ENCODE results near the gene ELMO1. TPM values are rescaled to one million over a fixed set of nuclear protein-coding genes. Genes with fewer than 3 reads are reported as not detected.

ELMO1 gene
- total RNA-seq, 6 donors from 2014 or later = 51.4 to 204 (median 73.7) TPM

GRCh38 chr7:37332243-37333016, 116.2 kb downstream of the ELMO1 start:
- H3K4me1 ChIP-seq = peaks cover 3 to 16% (median 7%) of the 10 kb centered on the region in 4 donors
- no peaks in the 10 kb centered on the region for H3K9me3 ChIP-seq
- DNase-seq (no peak), ATAC-seq (ENCODE audit: low FRiP score in 2 of 2) (no peak)
- H3K36me3 ChIP-seq = no peaks in the 10 kb centered on the region
- 75 to 90% methylated on average over 9 of the region's 9 CpGs for WGBS, 2 donors
- no peak for TF ChIP-seq POLR2AphosphoS5 (IDR thresholded peaks at IDR 0.05)
- TF ChIP-seq POLR2A (IDR thresholded peaks at IDR 0.05) = no peak
- TF ChIP-seq EP300 (IDR thresholded peaks at IDR 0.05) = no peak
- no peak overlapping the region for H3K4me3 ChIP-seq
- peak overlapping the region in 1 of 4 donors; percentile 18 for H3K27ac ChIP-seq
- no peaks in the 10 kb centered on the region for H3K27me3 ChIP-seq

- 44 to 48% methylated on average over 2 of the region's 2 CpGs for WGBS, 2 donors
- TF ChIP-seq EP300 (IDR thresholded peaks at IDR 0.05) (no peak), POLR2A (IDR thresholded peaks at IDR 0.05) (no peak), POLR2AphosphoS5 (IDR thresholded peaks at IDR 0.05) (no peak), CTCF (IDR thresholded peaks at IDR 0.05) (no peak)
- ATAC-seq (ENCODE audit: low FRiP score in 2 of 2) = no peak
- Histone ChIP-seq H3K27ac (no peak overlapping the region), H3K4me1 (peaks cover 3 to 10% (median 7%) of the 10 kb centered on the region in 4 donors), H3K4me3 (no peak overlapping the region), H3K9me3 (no peaks in the 10 kb centered on the region), H3K36me3 (no peaks in the 10 kb centered on the region), H3K27me3 (no peaks in the 10 kb centered on the region)
- DNase-seq = no peak
These were observed 117.9 kb downstream of the ELMO1 start for GRCh38 chr7:37330775-37331174.

GRCh38 chr7:37329940-37330339, 118.7 kb downstream of the ELMO1 start:
- Histone ChIP-seq H3K4me1 (peaks cover 3 to 10% (median 7%) of the 10 kb centered on the region in 4 donors), H3K9me3 (no peaks in the 10 kb centered on the region), H3K36me3 (no peaks in the 10 kb centered on the region), H3K4me3 (no peak overlapping the region), H3K27me3 (no peaks in the 10 kb centered on the region), H3K27ac (no peak overlapping the region)
- 92 to 100% methylated on average over 2 of the region's 2 CpGs for WGBS, 2 donors
- TF ChIP-seq POLR2AphosphoS5 (IDR thresholded peaks at IDR 0.05) = no peak
- no peak for TF ChIP-seq POLR2A (IDR thresholded peaks at IDR 0.05)
- no peak for TF ChIP-seq CTCF (IDR thresholded peaks at IDR 0.05)
- TF ChIP-seq EP300 (IDR thresholded peaks at IDR 0.05) = no peak
- DNase-seq (no peak), ATAC-seq (ENCODE audit: low FRiP score in 2 of 2) (no peak)

GRCh38 chr7:37327288-37327687, 121.4 kb downstream of the ELMO1 start:
- ATAC-seq (ENCODE audit: low FRiP score in 2 of 2) = no peak
- 96 to 100% methylated on average over 1 of the region's 1 CpG for WGBS, 2 donors

GRCh38 chr7:37323966-37324365, 124.7 kb downstream of the ELMO1 start:
- H3K9me3 ChIP-seq = no peaks in the 10 kb centered on the region
- H3K27ac ChIP-seq = no peak overlapping the region
- ATAC-seq (ENCODE audit: low FRiP score in 2 of 2) (no peak), DNase-seq (peak in 1 of 2 donors; percentile 24)
- H3K4me1 ChIP-seq = peaks cover 0 to 3% (median 0%) of the 10 kb centered on the region in 4 donors
- TF ChIP-seq EP300 (IDR thresholded peaks at IDR 0.05) = no peak
- no peak for TF ChIP-seq CTCF (IDR thresholded peaks at IDR 0.05)
- no peak for TF ChIP-seq POLR2AphosphoS5 (IDR thresholded peaks at IDR 0.05)
- no peak for TF ChIP-seq POLR2A (IDR thresholded peaks at IDR 0.05)
- no peaks in the 10 kb centered on the region for H3K27me3 ChIP-seq
- H3K4me3 ChIP-seq = no peak overlapping the region
- 88 to 97% methylated on average over 3 to 4 of the region's 4 CpGs for WGBS, 2 donors
- no peaks in the 10 kb centered on the region for H3K36me3 ChIP-seq

More at GRCh38 chr7:37327288-37327687, 121.4 kb downstream of the ELMO1 start:
- TF ChIP-seq POLR2AphosphoS5 (IDR thresholded peaks at IDR 0.05) = no peak
- no peak for TF ChIP-seq EP300 (IDR thresholded peaks at IDR 0.05)
- TF ChIP-seq POLR2A (IDR thresholded peaks at IDR 0.05) = no peak
- TF ChIP-seq CTCF (IDR thresholded peaks at IDR 0.05) = no peak
- H3K27me3 ChIP-seq = no peaks in the 10 kb centered on the region
- H3K4me3 ChIP-seq = no peak overlapping the region
- DNase-seq = no peak
- H3K27ac ChIP-seq = no peak overlapping the region
- H3K36me3 ChIP-seq = no peaks in the 10 kb centered on the region
- H3K4me1 ChIP-seq = no peaks in the 10 kb centered on the region
- H3K9me3 ChIP-seq = no peaks in the 10 kb centered on the region
